Ectodermal cell (in vitro differentiated cells): ENCODE results near the gene IFNA16.
"Not testable (repeated sequence)": the region's sequence is repeated elsewhere in the genome, so short reads cannot be mapped to it uniquely, and the experiment has no call there.

Experiments used
- H3K27ac ChIP-seq: 2 replicates; pipeline ENCODE4 v1.7.0; 2013; ENCODE audit warnings: mild to moderate bottlenecking, low read depth, low read length; ENCODE audit not compliant: insufficient read depth, poor library complexity, severe bottlenecking
- H3K27me3 ChIP-seq: 2 replicates; pipeline ENCODE4 v1.7.0; 2013; ENCODE audit warnings: mild to moderate bottlenecking, low read length; ENCODE audit not compliant: insufficient read depth, control insufficient read depth, poor library complexity, severe bottlenecking
- H3K36me3 ChIP-seq: one replicate; pipeline ENCODE4 v1.7.0; 2013; ENCODE audit warnings: low read length; ENCODE audit not compliant: control insufficient read depth, insufficient read depth
- H3K4me1 ChIP-seq: one replicate; pipeline ENCODE4 v1.7.0; 2013; ENCODE audit warnings: low read length; ENCODE audit not compliant: control insufficient read depth, insufficient read depth
- H3K4me3 ChIP-seq: 2 replicates; pipeline ENCODE4 v1.7.0; 2013; ENCODE audit warnings: low read depth, low read length, control low read depth; ENCODE audit not compliant: insufficient read depth
- H3K9me3 ChIP-seq: 2 replicates; pipeline ENCODE4 v1.7.0; 2013; ENCODE audit warnings: mild to moderate bottlenecking, low read length, moderate library complexity; ENCODE audit not compliant: control insufficient read depth
- WGBS, 2 experiments: methylation state at CpG; one replicate each; pipeline ENCODE4 v1.1.7; 2013; ENCODE audit warnings: missing lambda C conversion rate in 2 of 2; 5-methylcytosine and 5-hydroxymethylcytosine counted together

Gene IFNA16

DNA sequence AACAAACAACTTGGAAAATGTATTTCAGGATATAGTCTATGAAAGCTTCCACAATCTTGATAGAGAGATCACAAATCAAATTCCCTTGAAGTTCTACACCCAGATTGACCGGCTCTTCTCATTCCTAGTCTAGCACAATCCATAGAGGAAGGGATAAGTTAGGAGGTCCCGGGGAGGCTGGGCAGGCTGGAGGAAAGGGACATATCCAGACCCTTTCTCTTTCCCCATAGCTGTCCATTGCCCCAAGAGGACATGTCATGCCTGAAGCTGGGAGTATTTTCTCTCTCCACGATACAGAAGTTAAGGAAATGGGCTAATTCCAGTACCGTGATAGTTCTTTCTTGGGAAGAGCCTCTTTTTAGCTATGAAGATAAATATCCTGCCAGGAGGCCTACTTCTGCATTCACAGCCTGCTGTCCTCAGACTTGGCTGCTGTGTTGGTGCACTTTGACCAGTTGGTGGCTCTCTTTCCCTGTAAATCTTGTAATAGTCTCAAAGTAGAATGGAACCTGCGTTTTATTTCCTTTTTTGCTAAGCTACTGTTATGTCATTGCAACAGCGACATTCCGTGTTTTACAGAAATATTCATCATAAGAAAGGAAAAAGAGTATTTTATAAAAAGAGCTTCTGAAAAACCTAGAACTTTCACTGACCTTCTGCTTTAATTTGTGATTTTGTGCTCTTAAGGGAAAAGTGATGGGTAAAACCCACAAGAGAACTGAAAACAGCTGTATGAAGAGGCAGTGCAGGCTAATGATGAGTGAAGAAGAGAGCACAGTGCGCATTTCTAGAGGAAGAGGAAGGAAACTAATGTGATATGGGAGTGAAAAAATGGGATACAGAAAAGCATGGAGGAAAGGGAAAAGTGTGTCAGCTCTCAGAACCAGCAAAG is 18.6 kb upstream of the IFNA16 start:
- H3K4me1 ChIP-seq, H3K27me3 ChIP-seq, H3K9me3 ChIP-seq, H3K4me3 ChIP-seq, H3K27ac ChIP-seq, H3K36me3 ChIP-seq: not testable (repeated sequence)
- WGBS, 2 experiments: 59 to 68% methylated on average over 5 to 6 of the region's 8 CpGs

DNA sequence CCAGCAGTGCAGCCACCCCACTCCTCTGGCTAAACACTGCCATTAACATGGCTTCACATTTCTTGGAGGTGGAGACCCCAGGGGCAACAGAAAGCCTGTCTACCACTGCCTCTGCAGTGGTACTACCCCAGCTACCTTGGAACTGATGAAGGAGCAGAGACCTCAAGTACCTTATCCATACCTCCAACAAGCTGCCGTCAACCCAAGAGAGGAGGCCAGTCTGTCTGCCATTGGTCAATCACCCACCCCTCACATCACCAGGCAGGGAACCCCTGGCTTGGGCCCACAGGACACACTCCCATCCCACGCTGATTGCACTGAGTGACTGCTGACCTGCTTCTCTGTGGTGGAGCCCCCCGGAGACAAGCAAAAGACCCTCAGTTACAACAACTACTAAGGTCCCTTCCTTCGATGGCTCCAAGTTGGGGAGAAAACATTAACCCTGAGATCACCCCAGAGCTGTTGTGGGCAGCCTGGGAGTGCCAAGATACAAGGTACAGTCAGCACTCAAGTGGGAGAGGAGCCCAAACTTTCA is 17.1 kb upstream of the IFNA16 start:
- Histone ChIP-seq H3K36me3 (no peaks in the 10 kb centered on the region), H3K4me1 (no peaks in the 10 kb centered on the region), H3K27ac (no peak overlapping the region), H3K9me3 (no peaks in the 10 kb centered on the region), H3K4me3 (no peak overlapping the region), H3K27me3 (no peaks in the 10 kb centered on the region)
- WGBS, 2 experiments: 93 to 96% methylated on average over 4 of the region's 4 CpGs

DNA sequence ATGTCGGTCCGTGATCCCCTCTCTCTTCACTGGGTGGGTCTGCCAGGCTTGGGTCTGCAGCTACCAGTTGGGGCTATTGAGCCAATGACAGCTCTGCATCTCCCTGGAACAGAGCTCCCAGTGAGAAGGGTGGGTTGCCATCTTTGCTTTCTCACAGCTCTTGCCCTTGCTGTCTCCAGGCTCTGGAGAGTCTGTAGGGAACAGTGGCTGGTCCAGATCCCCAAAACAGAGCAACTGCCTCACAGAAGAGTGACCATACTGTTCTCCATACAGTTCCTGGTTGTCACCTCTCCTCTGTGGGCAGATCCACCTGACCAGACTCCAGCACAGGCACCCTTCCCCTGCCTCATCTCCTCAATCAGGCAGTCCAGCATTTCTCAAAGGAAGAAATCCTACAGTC is 16.1 kb upstream of the IFNA16 start:
- Histone ChIP-seq H3K4me3 (no peak overlapping the region), H3K27ac (no peak overlapping the region), H3K27me3 (no peaks in the 10 kb centered on the region), H3K9me3 (no peaks in the 10 kb centered on the region), H3K4me1 (no peaks in the 10 kb centered on the region), H3K36me3 (no peaks in the 10 kb centered on the region)
- WGBS, 2 experiments: 92 to 96% methylated on average over 2 of the region's 2 CpGs

DNA sequence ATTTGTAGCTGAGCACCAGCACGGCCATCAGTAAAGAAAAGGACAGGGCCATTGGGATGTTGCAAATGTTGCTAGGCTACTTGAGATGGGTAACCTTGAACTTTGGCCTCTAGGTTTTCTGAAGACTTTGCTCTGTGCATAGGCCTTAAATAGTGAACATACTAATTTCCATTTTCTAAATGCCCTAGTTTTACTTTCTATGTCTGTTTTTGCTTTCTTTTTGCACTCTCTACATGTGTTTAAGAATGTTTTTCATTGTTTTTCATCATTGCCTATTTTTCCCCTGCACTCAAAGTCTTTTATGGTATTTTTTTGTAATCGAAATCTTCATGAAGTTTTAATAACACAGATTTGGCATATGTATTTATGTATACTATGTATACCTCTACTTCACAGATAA is 11.0 kb upstream of the IFNA16 start, which contains the start of gene IFNA17:
Gene IFNA17 (minus strand): TSS at position 101 of the 400 bp plus-strand sequence. CDS start 49 bp downstream, at position 52.
- 90 to 92% methylated on average over 1 of the region's 2 CpGs for WGBS, 2 experiments
- Histone ChIP-seq H3K27ac (no peak within 1 kb of the TSS), H3K27me3 (no peaks in the 10 kb centered on the region)

DNA sequence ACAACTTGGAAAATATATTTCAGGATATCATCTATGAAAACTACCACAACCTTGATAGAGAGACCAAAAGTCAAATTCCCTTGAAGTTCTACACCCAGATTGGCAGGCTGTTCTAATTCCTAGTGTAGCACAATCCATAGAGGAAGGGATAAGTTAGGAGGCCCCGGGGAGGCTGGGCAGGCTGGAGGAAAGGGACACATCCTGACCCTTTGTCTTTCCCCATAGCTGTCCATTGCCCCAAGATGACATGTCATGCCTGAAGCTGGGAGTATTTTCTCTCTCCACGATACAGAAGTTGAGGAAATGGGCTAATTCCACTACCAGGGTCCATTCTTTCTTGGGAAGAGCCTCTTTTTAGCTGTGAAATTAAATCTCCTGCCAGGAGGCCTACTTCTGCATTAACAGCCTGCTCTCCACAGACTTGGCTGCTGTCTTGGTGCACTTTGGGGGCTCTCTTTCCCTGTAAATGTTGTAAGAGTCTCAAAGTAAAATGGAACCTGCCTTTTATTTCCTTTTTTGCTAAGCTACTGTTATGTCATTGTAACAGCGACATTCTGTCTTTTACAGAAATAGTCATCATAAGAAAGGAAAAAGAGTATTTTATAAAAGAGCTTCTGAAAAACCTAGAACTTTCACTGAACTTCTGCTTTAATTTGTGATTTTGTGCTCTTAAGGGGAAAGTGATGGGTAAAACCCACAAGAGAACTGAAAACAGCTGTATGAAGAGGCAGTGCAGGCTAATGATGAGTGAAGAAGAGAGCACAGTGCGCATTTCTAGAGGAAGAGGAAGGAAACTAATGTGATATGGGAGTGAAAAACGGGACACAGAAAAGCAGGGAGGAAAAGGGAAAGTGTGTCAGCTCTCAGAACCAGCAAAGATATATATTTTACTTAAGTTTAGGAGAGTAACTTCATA is 3.4 kb downstream of the IFNA16 start:
- 58 to 59% methylated on average over 4 of the region's 5 CpGs for WGBS, 2 experiments
- not testable (repeated sequence) for H3K36me3 ChIP-seq, H3K9me3 ChIP-seq, H3K4me3 ChIP-seq, H3K4me1 ChIP-seq, H3K27ac ChIP-seq, H3K27me3 ChIP-seq

More for the DNA sequence above, 11.0 kb upstream of the IFNA16 start, which contains the start of gene IFNA17:
- H3K4me3 ChIP-seq: no peak within 1 kb of the TSS
- no peaks in the 10 kb centered on the region for H3K4me1 ChIP-seq
- no peaks in the 10 kb centered on the region for H3K9me3 ChIP-seq
- H3K36me3 ChIP-seq: no peaks in the 10 kb centered on the region

DNA sequence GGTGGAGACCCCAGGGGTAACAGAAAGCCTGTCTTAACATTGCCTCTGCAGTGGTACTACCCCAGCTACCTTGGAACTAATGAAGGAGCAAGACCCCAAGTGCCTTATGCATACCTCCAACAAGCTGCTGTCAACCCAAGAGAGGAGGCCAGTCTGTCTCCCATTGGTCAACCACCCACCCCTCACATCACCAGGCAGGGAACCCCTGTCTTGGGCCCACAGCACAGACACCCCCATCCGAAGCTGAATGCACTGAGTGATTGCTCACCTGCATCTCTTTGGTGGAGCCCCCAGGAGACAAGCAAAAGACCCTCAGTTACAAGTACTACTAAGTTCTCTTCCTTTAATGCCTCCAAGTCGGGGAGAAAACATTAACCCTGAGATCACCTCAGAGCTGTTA is 5.0 kb downstream of the IFNA16 start:
- not testable (repeated sequence) for H3K4me1 ChIP-seq, H3K9me3 ChIP-seq, H3K36me3 ChIP-seq, H3K4me3 ChIP-seq, H3K27ac ChIP-seq, H3K27me3 ChIP-seq
- 87 to 89% methylated on average over 2 of the region's 2 CpGs for WGBS, 2 experiments

DNA sequence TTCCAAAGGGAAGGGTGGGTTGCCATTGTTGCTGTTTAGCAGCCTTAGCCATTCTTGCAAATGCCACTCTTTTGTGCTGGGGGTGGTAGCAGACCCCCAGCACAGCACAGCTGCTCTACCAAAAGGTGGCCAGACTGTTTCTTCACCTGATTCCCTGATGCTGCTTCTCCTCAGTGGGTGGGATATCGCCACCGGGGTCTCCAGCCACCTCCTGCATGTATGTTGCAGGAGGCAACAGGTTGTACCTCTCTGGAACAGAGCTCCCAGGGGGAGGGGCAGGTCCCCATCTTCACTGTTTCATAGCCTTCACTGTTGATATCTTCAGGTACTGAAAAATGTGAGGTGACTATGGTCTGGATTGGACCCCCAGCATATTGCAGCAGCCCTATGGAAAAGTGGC is 6.3 kb downstream of the IFNA16 start:
- H3K27me3 ChIP-seq, H3K36me3 ChIP-seq, H3K4me3 ChIP-seq, H3K27ac ChIP-seq, H3K4me1 ChIP-seq, H3K9me3 ChIP-seq: not testable (repeated sequence)
- 92 to 100% methylated on average over 2 of the region's 2 CpGs for WGBS, 2 experiments

DNA sequence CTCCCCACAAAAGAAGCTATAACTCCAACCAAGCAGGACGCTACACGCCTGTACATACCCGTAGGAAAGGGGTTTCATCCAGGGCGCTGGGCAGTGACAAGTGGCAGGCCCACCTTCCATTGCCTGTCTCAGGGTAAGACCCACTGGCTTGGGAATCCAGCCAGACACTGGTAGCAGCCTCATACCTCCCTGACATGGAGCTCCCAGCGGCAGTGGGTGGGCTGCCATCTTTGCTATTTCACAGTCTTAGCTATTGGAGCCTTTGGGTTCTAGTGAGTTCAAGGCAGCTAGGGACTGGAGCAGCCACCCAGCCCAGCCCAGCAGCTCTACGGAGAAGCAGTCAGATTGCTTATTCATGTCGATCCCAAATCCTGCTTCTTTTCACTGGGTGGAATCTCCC is 6.8 kb downstream of the IFNA16 start:
- 95 to 96% methylated on average over 7 of the region's 7 CpGs for WGBS, 2 experiments
- H3K36me3 ChIP-seq: no peaks in the 10 kb centered on the region
- no peak overlapping the region for H3K27ac ChIP-seq
- H3K27me3 ChIP-seq: no peaks in the 10 kb centered on the region
- no peak overlapping the region for H3K4me3 ChIP-seq
- H3K4me1 ChIP-seq: no peaks in the 10 kb centered on the region
- H3K9me3 ChIP-seq: no peaks in the 10 kb centered on the region

DNA sequence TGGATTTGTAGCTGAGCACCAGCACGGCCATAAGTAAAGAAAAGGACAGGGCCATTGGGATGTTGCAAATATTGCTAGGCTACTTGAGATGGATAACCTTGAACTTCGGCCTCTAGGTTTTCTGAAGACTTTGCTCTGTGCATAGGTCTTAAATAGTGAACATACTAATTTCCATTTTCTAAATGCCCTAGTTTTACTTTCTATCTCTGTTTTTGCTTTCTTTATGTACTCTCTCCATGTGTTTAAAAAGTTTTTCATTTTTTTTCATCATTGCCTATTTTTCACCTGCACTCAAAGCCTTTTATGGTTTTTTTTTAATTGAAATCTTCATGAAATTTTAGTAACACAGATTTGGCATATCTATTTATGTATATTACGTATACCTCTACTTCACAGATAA is 10.1 kb downstream of the IFNA16 start, which contains the start of gene IFNA10:
Gene IFNA10 (minus strand): TSS at position 101 of the 400 bp plus-strand sequence. CDS start 46 bp downstream, at position 55.
- not testable (repeated sequence) for H3K36me3 ChIP-seq, H3K4me1 ChIP-seq, H3K27ac ChIP-seq, H3K27me3 ChIP-seq, H3K4me3 ChIP-seq, H3K9me3 ChIP-seq
- 80 to 93% methylated on average over 1 of the region's 3 CpGs for WGBS, 2 experiments

DNA sequence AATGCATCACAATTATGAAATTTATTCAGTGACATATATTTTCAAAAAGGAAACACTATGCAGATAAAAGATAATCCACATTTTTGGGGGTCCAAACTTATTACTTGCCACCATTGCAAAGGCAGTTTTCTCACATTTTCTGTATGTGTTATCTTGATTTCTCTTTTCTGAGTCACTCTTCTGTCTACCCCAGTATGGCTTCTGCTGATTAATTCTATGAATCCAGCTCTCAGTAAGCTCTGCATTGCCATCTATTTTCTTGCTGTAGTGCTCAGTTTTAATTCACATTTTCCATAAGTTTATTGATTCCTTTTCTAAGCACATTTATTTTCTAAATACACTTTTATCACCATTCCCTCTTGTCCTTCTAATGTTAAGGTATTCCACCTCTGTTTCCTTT is 11.9 kb downstream of the IFNA16 start:
- no peaks in the 10 kb centered on the region for H3K36me3 ChIP-seq
- H3K27me3 ChIP-seq: no peaks in the 10 kb centered on the region
- no peaks in the 10 kb centered on the region for H3K9me3 ChIP-seq
- H3K4me1 ChIP-seq: no peaks in the 10 kb centered on the region
- H3K4me3 ChIP-seq: no peak overlapping the region
- no peak overlapping the region for H3K27ac ChIP-seq
